ENCODE data around the gene ENC1.

ENC1 gene

DNA sequence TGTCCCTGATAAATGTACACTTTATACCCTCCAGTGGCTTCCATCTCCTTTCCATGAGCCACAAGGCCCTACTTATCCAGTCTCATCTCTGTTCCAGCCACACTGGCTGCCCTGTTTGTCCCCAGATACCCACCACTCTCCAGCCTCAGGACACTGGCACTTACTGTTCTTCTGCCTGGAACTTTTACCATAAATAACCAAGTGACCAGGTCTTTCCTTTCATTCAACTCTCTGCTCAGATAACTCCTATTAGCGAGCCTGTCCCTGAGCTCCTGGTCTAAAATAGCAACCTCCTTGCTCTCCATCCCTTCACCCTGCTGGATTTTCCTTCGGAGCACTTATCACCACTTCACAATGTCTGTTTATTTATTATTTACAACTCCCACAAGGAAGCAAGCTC, 16.6 kb upstream of the ENC1 start:
- no peak for DNase-seq (ENCODE audit: low spot score)

GRCh38 chr5:74655716-74656115, 15.2 kb upstream of the ENC1 start:
- no peak for DNase-seq (ENCODE audit: low spot score)

GRCh38 chr5:74655206-74655605, 14.7 kb upstream of the ENC1 start:
- DNase-seq (ENCODE audit: low spot score), result no peak

DNA sequence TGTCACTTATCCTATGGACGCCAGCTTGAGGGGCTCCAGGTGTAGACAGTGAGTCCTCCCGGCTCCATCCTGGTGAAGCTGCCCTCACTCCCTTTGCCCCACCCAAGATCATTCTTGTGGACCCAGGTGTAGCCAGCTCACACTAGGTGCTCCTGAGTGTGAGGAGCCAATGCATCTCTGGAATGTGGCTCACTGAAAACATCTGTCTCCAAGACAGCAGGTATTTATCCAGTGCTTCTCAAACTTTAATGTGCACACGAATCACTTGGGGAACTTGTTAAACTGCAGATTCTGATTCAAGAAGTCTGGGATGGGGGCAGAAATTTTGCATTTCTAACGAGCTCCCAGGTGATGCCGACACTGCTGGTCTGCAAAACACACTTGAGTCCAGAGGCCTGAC, 13.5 kb upstream of the ENC1 start:
- no peak for DNase-seq (ENCODE audit: low spot score)

- no peak for DNase-seq (ENCODE audit: low spot score)
Measured at GRCh38 chr5:74652576-74652975, 12.0 kb upstream of the ENC1 start.

DNA sequence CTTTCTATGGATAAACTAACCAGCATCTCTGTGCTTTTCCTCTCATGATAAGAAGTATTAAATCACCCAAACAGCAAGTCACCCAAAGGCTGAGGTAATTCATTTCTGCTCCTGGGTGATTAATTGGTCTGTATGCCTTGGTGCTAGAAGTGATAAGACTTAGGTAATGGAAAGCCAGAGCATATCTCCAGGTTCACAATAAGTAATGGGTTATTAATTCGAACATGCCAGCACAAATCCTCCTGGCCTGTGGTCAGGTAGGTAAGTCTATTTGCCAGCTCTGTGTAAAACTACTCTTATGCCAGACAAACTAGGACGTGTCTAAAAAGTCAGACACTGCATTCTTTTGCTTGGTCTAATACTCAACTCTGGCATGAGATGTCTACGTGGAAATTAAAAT, 11.2 kb upstream of the ENC1 start:
- no peak for DNase-seq (ENCODE audit: low spot score)

- DNase-seq (ENCODE audit: low spot score), result no peak
Measured at GRCh38 chr5:74649421-74649973, 9.0 kb upstream of the ENC1 start.

- no peak for DNase-seq (ENCODE audit: low spot score)
Measured at GRCh38 chr5:74648835-74649293, 8.3 kb upstream of the ENC1 start.

DNA sequence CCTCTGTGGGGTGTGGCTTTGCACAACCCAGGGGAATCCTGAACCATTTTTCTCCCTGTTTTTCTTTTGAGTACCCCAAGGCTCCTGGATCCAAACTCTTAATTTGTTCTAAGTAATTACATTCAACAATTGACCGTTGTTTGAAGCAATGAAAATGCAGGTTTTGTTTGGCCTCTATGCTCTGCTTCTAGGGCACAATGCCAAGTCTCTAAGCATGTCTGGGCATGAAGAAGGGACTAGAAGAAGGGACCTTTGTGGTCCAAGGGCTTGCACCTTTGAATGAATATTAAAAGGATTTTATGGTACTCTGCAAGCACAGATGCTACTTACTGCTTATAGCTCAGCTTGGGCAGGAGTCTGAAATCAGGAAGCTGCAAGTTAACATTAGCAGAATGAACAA, 6.6 kb upstream of the ENC1 start:
- DNase-seq (ENCODE audit: low spot score), result no peak

GRCh38 chr5:74643111-74643562, 2.6 kb upstream of the ENC1 start:
- DNase-seq (ENCODE audit: low spot score), result no peak

DNA sequence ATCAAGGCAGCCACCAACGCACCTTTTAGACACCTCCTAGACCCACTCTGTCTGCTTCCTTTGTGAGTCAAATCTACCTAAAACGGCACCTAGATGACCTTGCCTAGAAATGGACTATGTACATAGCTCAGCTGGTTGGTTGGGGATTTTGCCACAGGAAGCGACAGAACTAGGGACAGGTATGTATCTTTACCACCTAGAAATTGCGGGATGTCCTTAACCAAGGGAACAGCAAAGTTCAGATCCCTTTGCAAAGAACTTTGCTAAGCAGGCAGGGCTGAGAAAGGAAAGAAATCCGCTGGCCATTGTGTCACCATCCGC, 2.0 kb upstream of the ENC1 start:
- DNase-seq (ENCODE audit: low spot score), result no peak

- peak; percentile 83 for DNase-seq (ENCODE audit: low spot score)
Measured at GRCh38 chr5:74641735-74642542, 1.4 kb upstream of the ENC1 start.

GRCh38 chr5:74640954-74641734, 616 bp upstream of the ENC1 start:
- DNase-seq (ENCODE audit: low spot score), result peak; percentile 87

DNA sequence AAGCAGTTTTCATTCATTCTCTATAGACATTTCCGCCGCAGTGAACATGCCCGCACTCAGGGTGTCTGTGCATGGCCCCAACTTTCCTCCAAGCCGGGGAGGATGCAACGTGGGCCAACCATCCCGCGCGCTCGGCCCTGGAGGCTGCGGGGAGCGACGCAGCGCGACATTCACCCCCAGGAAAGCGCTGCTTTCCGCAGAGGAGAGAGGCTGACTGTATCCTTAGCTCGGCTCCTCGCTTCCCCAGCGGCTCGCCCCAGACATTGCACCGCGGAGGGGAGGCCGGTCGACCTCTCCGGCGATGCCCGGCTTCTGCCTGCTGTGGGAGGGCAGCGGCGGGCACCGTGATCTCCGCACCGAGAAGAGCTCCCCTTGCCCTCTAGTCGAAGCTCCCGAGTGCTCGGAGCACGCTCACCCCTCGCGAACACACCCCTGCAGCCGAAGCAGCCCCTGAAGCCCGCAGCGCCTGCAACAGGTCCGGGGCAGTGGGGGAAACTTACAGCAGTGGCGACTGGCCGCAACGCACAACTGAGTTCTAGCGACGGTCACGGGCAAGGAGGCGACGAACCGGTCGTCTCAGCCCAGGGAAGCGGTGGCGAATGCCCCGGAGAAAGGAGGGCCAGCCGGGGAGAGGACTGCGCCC, 600 bp downstream of the ENC1 start:
- no peak for DNase-seq (ENCODE audit: low spot score)

DNA sequence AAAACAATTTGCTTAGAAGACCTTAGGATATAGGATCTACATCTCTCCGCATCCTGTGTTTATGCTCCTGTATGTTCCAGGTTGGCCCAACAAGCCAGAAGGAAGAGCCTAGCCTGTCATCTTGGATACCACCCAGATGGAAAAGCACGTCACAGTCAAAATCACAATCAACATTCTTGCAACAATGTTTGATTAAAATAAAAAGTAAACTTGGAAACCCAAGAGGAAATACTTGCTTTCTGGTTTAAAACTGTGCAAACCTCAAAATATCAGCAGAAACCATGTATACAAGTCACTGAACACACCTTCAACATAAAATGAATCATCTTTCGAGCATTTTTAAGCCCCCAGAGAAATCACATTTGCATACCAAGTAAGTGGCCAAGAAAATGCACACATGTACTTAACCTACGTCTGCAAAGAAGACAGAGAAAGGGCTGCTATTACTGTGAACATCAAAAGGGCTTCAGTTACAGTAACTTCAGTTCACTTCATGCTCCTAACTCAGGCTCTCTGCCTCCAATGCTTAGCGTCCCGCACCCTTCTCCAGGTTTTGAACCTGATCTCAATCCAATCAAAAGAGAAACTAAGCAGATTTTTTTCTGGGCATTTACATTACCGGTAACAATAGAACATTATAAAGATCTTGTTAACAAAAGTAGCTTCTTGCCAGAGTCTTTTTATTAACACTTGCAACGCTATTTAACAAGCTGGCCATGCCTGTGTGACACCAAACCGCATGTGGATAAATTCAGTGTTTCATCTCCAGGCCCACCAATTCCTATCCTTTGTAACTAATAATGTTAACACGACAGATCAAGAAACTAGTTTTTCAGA, 1.3 kb downstream of the ENC1 start:
- DNase-seq (ENCODE audit: low spot score), result no peak

DNA sequence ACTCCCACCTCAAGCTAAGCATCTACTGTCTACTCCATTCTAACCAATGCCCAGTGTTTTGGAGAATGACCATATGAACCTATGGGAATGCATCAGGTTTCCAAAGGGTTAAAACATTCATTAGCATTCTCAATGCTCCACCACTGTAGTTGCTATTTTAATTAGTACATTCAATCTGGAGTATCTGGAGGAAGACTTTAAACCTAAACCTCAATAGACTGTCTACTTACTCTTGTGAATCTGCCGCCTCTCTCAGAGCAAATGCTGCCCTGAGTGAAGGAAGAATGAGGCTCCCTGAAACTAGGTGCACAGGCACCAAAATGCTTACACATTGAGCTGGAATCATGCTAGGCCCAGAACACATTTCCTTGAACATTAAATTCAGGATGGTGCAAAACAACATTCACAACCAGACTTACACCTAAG, 2.0 kb downstream of the ENC1 start:
- no peak for DNase-seq (ENCODE audit: low spot score)

DNA sequence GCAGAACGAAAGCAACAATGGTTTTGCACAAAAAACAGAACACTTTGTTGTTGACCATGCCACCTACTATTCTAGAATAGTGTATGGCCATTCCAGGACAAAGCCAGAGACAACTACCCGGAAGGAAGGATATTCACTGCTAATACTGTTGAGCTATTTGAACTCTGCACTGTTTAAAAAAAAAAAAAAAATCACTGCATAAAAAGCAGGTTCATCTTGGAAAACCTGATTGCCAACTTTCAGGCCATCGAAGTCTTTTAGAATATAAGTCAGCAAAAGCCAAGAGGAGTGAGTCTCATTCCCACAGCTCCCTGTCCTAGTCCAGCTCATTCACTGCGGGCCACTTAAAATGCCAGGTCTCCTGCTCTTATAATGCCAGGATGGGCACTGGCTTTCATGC, 4.0 kb downstream of the ENC1 start:
- DNase-seq (ENCODE audit: low spot score), result no peak

- no peak for DNase-seq (ENCODE audit: low spot score)
Measured at GRCh38 chr5:74636149-74636548, 4.4 kb downstream of the ENC1 start.

GRCh38 chr5:74634611-74635286, 5.8 kb downstream of the ENC1 start:
- no peak for DNase-seq (ENCODE audit: low spot score)

DNA sequence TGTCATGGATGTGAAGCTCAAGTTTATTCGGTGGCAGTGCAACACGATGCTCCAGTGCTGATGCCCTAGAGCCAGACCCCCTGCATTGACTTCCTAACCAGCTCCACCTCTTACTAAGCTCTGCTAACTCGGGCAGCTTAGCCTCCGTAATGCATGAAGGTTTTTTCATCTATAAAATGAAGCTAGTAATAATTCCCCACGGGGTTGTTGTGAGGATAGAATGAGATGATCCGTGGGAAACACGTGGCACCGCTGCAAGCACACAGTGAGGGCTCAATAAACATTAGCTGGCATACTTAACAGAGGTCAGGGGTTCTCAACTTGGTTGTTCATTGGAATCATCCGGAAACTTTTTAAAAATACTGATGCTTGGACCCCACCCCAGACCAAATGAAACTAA, 6.8 kb downstream of the ENC1 start:
- no peak for DNase-seq (ENCODE audit: low spot score)

GRCh38 chr5:74632947-74633356, 7.6 kb downstream of the ENC1 start:
- DNase-seq (ENCODE audit: low spot score), result no peak

Measured in left forelimb (tissue), 1 donor.